GM23338 (cell line): Measurements from ENCODE around the gene SAMD4A. TPM values are rescaled to one million over a fixed set of nuclear protein-coding genes. Genes with fewer than 3 reads are reported as not detected.

Experiments used
- ATAC-seq: fragments of 200-7000 bp; cut with Tn5 transposase; 3 replicates; pipeline ENCODE4 v1.9.1; 2020
- DNase-seq: peaks from one replicate; pipeline ENCODE4 v3.0.0-alpha.2; 2015; ENCODE audit warnings: low spot score
- H2AFZ ChIP-seq: fragments of 200-600 bp; sonication (generic); 2 replicates; pipeline ENCODE4 v1.8.0; 2016; ENCODE audit warnings: antibody characterized with exemption, mild to moderate bottlenecking, moderate library complexity
- H3F3A ChIP-seq: fragments of 200-600 bp; sonication (generic); replicated peaks from 2 replicates; pipeline ENCODE4 v1.8.0; 2017; ENCODE audit warnings: antibody characterized with exemption, mixed run types, low read depth
- H3K27ac ChIP-seq: fragments of 200-600 bp; sonication (generic); 2 replicates; pipeline ENCODE4 v1.6.1; 2016; ENCODE audit warnings: low read depth
- H3K27me3 ChIP-seq: fragments of 200-600 bp; sonication (generic); 2 replicates; pipeline ENCODE4 v1.8.0; 2016; ENCODE audit warnings: mild to moderate bottlenecking, mixed run types, moderate library complexity; ENCODE audit not compliant: insufficient read depth
- H3K36me3 ChIP-seq: fragments of 200-600 bp; sonication (generic); 2 replicates; pipeline ENCODE4 v1.8.0; 2016; ENCODE audit warnings: mild to moderate bottlenecking; ENCODE audit not compliant: insufficient read depth
- H3K4me1 ChIP-seq: fragments of 200-600 bp; sonication (generic); 2 replicates; pipeline ENCODE4 v1.8.0; 2016; ENCODE audit warnings: mild to moderate bottlenecking, moderate library complexity; ENCODE audit not compliant: insufficient read depth
- H3K4me2 ChIP-seq: fragments of 200-600 bp; sonication (generic); 2 replicates; pipeline ENCODE4 v1.7.1; 2017; ENCODE audit warnings: mixed run types
- H3K4me3 ChIP-seq: fragments of 200-600 bp; sonication (generic); 2 replicates; pipeline ENCODE4 v1.6.1; 2016; ENCODE audit warnings: mixed run types
- H3K79me2 ChIP-seq: fragments of 200-600 bp; sonication (generic); replicated peaks from 2 replicates; pipeline ENCODE4 v1.8.0; 2017; ENCODE audit warnings: mild to moderate bottlenecking; ENCODE audit not compliant: insufficient read depth
- H3K9me2 ChIP-seq: fragments of 200-600 bp; sonication (generic); 2 replicates; pipeline ENCODE4 v1.8.0; 2017; ENCODE audit not compliant: insufficient read depth
- H4K20me1 ChIP-seq: fragments of 200-600 bp; sonication (generic); replicated peaks from 2 replicates; pipeline ENCODE4 v1.8.0; 2017; ENCODE audit warnings: mild to moderate bottlenecking; ENCODE audit not compliant: insufficient read depth
- H3K27ac Mint-ChIP-seq: 2 replicates; pipeline ENCODE4 v1.8.0; 2020; ENCODE audit warnings: inconsistent platforms, mild to moderate bottlenecking, moderate library complexity, mixed read lengths
- H3K27me3 Mint-ChIP-seq: 3 replicates; pipeline ENCODE4 v1.8.0; 2022; ENCODE audit warnings: low read depth, mild to moderate bottlenecking, moderate library complexity, mixed read lengths, inconsistent platforms; ENCODE audit not compliant: insufficient read depth, poor library complexity
- H3K36me3 Mint-ChIP-seq: 3 replicates; pipeline ENCODE4 v1.8.0; 2021; ENCODE audit warnings: low read depth, mild to moderate bottlenecking, inconsistent platforms, moderate library complexity, mixed read lengths
- H3K4me1 Mint-ChIP-seq: 3 replicates; pipeline ENCODE4 v1.8.0; 2020; ENCODE audit warnings: mild to moderate bottlenecking, inconsistent platforms, mixed read lengths
- H3K4me3 Mint-ChIP-seq: 3 replicates; pipeline ENCODE4 v1.8.0; 2021; ENCODE audit warnings: moderate library complexity, mild to moderate bottlenecking, inconsistent platforms, mixed read lengths
- H3K9me3 Mint-ChIP-seq: 3 replicates; pipeline ENCODE4 v1.8.0; 2020; ENCODE audit warnings: moderate library complexity, mild to moderate bottlenecking, inconsistent platforms, mixed read lengths
- EZH2phosphoT487 ChIP-seq: fragments of 200-600 bp; sonication (generic); IDR thresholded peaks from one replicate; pipeline ENCODE4 v1.8.1; 2018; ENCODE audit warnings: antibody characterized with exemption; ENCODE audit not compliant: unreplicated experiment
- polyA plus RNA-seq: library from polyadenylated mRNA; unstranded; fragments of >200 nt; fragmentation: Nextera tagmentation; extraction: Ambion mirVana; gene quantifications from 2 replicates; pipeline ENCODE4 v1.2.1, GENCODE V29; 2016
- total RNA-seq: library from RNA; depleted of rRNA; stranded (reverse); fragments of >200 nt; shearing (Covaris generic); gene quantifications from 2 replicates; pipeline ENCODE4 v1.2.3, GENCODE V29; 2014
- TF ChIP-seq, protein P1 (sequence below): fragments of 250-450 bp; sonication (Bioruptor Pico); IDR thresholded peaks from 2 replicates; pipeline ENCODE4 v1.5.0; 2020; ENCODE audit warnings: mild to moderate bottlenecking, moderate library complexity
- TF ChIP-seq, protein P2 (sequence below), 2 experiments: fragments of 200-600 bp in 1 of 2; sonication (generic) in 1 of 2; conservative IDR thresholded peaks; 2 replicates each; pipeline versions ENCODE4 v1.5.1 to v1.6.1; 2016 to 2017; ENCODE audit warnings: antibody characterized with exemption in 2 of 2, low read depth in 2 of 2, mild to moderate bottlenecking in 2 of 2, moderate library complexity in 1 of 2

The SAMD4A gene
- total and polyA plus RNA-seq, 2 experiments from 2014 or later, result 1.6 to 6.9 TPM

DNA sequence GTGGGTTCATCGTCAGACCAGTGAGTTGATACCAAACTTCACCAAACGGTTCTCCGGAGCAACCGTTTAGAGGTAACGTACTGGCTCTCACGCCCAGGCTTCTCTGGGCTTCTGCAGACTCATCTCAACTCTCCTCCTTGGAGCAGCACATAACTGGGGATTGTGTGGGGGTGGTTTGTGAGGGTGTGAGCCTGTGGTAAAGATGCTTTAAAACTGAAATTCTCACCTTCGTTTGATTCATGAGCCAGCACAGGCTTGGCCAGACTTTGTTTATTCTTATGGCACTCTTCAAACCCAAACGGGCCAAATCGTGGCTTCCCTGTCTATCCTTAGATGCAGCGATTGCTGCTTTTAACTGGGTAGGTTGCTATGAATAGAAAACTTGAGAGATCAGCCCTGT, 121.3 kb downstream of the SAMD4A start (continued):
- TF ChIP-seq, protein P1, sequence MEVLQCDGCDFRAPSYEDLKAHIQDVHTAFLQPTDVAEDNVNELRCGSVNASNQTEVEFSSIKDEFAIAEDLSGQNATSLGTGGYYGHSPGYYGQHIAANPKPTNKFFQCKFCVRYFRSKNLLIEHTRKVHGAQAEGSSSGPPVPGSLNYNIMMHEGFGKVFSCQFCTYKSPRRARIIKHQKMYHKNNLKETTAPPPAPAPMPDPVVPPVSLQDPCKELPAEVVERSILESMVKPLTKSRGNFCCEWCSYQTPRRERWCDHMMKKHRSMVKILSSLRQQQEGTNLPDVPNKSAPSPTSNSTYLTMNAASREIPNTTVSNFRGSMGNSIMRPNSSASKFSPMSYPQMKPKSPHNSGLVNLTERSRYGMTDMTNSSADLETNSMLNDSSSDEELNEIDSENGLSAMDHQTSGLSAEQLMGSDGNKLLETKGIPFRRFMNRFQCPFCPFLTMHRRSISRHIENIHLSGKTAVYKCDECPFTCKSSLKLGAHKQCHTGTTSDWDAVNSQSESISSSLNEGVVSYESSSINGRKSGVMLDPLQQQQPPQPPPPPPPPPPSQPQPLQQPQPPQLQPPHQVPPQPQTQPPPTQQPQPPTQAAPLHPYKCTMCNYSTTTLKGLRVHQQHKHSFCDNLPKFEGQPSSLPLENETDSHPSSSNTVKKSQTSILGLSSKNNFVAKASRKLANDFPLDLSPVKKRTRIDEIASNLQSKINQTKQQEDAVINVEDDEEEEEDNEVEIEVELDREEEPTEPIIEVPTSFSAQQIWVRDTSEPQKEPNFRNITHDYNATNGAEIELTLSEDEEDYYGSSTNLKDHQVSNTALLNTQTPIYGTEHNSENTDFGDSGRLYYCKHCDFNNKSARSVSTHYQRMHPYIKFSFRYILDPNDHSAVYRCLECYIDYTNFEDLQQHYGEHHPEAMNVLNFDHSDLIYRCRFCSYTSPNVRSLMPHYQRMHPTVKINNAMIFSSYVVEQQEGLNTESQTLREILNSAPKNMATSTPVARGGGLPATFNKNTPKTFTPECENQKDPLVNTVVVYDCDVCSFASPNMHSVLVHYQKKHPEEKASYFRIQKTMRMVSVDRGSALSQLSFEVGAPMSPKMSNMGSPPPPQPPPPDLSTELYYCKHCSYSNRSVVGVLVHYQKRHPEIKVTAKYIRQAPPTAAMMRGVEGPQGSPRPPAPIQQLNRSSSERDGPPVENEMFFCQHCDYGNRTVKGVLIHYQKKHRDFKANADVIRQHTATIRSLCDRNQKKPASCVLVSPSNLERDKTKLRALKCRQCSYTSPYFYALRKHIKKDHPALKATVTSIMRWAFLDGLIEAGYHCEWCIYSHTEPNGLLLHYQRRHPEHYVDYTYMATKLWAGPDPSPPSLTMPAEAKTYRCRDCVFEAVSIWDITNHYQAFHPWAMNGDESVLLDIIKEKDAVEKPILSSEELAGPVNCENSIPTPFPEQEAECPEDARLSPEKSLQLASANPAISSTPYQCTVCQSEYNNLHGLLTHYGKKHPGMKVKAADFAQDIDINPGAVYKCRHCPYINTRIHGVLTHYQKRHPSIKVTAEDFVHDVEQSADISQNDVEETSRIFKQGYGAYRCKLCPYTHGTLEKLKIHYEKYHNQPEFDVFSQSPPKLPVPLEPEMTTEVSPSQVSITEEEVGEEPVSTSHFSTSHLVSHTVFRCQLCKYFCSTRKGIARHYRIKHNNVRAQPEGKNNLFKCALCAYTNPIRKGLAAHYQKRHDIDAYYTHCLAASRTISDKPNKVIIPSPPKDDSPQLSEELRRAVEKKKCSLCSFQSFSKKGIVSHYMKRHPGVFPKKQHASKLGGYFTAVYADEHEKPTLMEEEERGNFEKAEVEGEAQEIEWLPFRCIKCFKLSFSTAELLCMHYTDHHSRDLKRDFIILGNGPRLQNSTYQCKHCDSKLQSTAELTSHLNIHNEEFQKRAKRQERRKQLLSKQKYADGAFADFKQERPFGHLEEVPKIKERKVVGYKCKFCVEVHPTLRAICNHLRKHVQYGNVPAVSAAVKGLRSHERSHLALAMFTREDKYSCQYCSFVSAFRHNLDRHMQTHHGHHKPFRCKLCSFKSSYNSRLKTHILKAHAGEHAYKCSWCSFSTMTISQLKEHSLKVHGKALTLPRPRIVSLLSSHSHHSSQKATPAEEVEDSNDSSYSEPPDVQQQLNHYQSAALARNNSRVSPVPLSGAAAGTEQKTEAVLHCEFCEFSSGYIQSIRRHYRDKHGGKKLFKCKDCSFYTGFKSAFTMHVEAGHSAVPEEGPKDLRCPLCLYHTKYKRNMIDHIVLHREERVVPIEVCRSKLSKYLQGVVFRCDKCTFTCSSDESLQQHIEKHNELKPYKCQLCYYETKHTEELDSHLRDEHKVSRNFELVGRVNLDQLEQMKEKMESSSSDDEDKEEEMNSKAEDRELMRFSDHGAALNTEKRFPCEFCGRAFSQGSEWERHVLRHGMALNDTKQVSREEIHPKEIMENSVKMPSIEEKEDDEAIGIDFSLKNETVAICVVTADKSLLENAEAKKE, result no peak
- TF ChIP-seq EZH2phosphoT487, result no peak

DNA sequence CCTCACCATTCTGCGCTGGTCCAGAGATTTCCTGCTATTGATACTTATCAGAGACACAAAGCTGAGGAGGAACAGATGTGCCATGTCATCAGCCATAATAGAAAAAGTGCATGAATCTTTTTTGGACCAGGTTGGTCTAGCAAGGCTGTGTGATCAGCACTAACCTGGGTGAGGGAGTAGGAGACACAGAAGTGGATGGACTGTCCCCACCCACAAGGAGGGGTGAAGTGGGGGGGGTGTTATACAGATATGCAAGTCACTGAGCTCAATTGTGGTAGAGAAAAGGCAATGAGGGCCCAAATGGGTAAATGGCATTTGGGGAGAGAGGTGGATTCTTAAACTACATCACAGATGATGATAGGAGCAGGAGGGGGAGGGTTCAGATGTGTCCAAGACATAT, 123.0 kb downstream of the SAMD4A start:
- H4K20me1 ChIP-seq, result no peaks in the 10 kb centered on the region
- H3K4me1 ChIP-seq, result peaks cover 30% of the 10 kb centered on the region
- H3K4me1 Mint-ChIP-seq, result peaks cover 30% of the 10 kb centered on the region
- TF ChIP-seq, protein P2, sequence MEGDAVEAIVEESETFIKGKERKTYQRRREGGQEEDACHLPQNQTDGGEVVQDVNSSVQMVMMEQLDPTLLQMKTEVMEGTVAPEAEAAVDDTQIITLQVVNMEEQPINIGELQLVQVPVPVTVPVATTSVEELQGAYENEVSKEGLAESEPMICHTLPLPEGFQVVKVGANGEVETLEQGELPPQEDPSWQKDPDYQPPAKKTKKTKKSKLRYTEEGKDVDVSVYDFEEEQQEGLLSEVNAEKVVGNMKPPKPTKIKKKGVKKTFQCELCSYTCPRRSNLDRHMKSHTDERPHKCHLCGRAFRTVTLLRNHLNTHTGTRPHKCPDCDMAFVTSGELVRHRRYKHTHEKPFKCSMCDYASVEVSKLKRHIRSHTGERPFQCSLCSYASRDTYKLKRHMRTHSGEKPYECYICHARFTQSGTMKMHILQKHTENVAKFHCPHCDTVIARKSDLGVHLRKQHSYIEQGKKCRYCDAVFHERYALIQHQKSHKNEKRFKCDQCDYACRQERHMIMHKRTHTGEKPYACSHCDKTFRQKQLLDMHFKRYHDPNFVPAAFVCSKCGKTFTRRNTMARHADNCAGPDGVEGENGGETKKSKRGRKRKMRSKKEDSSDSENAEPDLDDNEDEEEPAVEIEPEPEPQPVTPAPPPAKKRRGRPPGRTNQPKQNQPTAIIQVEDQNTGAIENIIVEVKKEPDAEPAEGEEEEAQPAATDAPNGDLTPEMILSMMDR (conservative IDR thresholded peaks at IDR 0.05; ENCODE audit: low read depth in 2 of 2), result no peak
- no peaks in the 10 kb centered on the region for H3F3A ChIP-seq
- no peaks in the 10 kb centered on the region for H3K27me3 ChIP-seq
- no peak overlapping the region for H3K4me3 ChIP-seq
- DNase-seq (no peak), ATAC-seq (no peak)
- 0 out of 2 replicates have a peak, but pooled peaks cover 11% of the 10 kb centered on the region for H3K79me2 ChIP-seq
- no peaks in the 10 kb centered on the region; the same call in 2 of the 3 replicates for H3K9me3 Mint-ChIP-seq
- no peak overlapping the region for H2AFZ ChIP-seq
- no peak overlapping the region for H3K27ac ChIP-seq
- no peaks in the 10 kb centered on the region for H3K36me3 Mint-ChIP-seq
- peaks cover 8% of the 10 kb centered on the region for H3K27me3 Mint-ChIP-seq
- no peak overlapping the region for H3K4me3 Mint-ChIP-seq
- H3K36me3 ChIP-seq, result no peaks in the 10 kb centered on the region
- H3K4me2 ChIP-seq, result no peak overlapping the region
- H3K27ac Mint-ChIP-seq, result peak overlapping the region; percentile 32; the same call in 1 of the 2 replicates
- H3K9me2 ChIP-seq, result peaks cover 7% of the 10 kb centered on the region; the same call in 1 of the 2 replicates
